Loucy (cell line): Measurements from ENCODE around the gene NAA38.

Experiments used
- CTCF ChIP-seq: fragments of 200-600 bp; sonication (generic); conservative IDR thresholded peaks from 2 replicates; pipeline ENCODE4 v1.5.1; 2014; ENCODE audit warnings: mild to moderate bottlenecking, antibody characterized with exemption, low read length
- EZH2phosphoT487 ChIP-seq: fragments of 200-600 bp; IDR thresholded peaks from 2 replicates; pipeline ENCODE4 v1.6.1; 2018; ENCODE audit warnings: antibody characterized with exemption, mild to moderate bottlenecking, moderate library complexity, borderline replicate concordance

DNA sequence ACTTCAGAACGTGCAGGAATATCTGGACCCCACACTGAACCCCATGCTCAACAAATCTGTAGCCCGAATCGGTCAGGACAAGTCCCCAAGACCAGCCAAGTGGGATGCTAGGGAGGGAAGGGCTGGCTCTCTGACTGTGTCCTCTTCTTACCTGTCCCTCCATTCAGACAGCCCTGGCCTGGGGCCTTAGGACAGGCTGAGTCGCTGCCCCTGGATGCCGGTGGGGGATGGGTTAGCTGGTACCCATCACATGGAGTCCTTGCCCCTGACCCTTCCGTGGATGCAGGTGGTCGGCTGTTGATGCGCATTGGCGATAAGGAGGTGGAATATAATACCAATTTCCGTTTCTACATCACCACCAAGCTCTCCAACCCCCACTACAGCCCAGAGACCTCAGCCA lies 39.3 kb downstream of the NAA38 start:
- TF ChIP-seq CTCF (no peak), EZH2phosphoT487 (no peak)
